Natural killer cell treated with Interleukin-12 subunit alpha and Interleukin-12 subunit beta and Interleukin-15 and Interleukin-18, amount 100 ng/mL, for 72 hours (primary cell): ENCODE results near the gene SDC4. TPM values are rescaled to one million over a fixed set of nuclear protein-coding genes. Genes with fewer than 3 reads are reported as not detected.

Experiments used
- ATAC-seq, 2 donors: fragments of 150-1000 bp; cut with Tn5 transposase in 1 of 2; sonication (Bioruptor Pico), chemical (Tn5 transposase) in 1 of 2; 2 replicates each; pipeline ENCODE4 v1.10.0; 2021
- DNase-seq: peaks from one replicate; pipeline ENCODE4 v3.0.0; 2022; ENCODE audit warnings: low spot score
- H3K27ac Mint-ChIP-seq, 2 donors: 1 replicate in 1 of 2; 2 replicates in 1 of 2; pipeline ENCODE4 v1.8.0; 2022; ENCODE audit warnings: mixed read lengths in 2 of 2, mild to moderate bottlenecking in 1 of 2, moderate library complexity in 1 of 2
- H3K27me3 Mint-ChIP-seq, 2 donors: 1 replicate in 1 of 2; 2 replicates in 1 of 2; pipeline ENCODE4 v1.8.0; 2022; ENCODE audit warnings: mixed read lengths in 2 of 2
- H3K36me3 Mint-ChIP-seq: one replicate; pipeline ENCODE4 v1.8.0; 2022; ENCODE audit warnings: mixed read lengths
- H3K4me1 Mint-ChIP-seq, 2 donors: 1 replicate in 1 of 2; 2 replicates in 1 of 2; pipeline ENCODE4 v1.8.0; 2022; ENCODE audit warnings: low read depth in 2 of 2, mixed read lengths in 2 of 2, mild to moderate bottlenecking in 1 of 2
- H3K4me3 Mint-ChIP-seq: one replicate; pipeline ENCODE4 v1.8.0; 2022; ENCODE audit warnings: mixed read lengths
- H3K9me3 Mint-ChIP-seq: 2 replicates; pipeline ENCODE4 v1.8.0; 2022; ENCODE audit warnings: mixed read lengths
- total RNA-seq, 2 donors: library from RNA; stranded (reverse); gene quantifications; one replicate each; pipeline ENCODE4 v1.2.3, GENCODE V29; 2022

SDC4 gene
- total RNA-seq, 2 donors from 2014 or later = 23.3 to 43.5 TPM

GRCh38 chr20:45336530-45337366, 11.5 kb downstream of the SDC4 start:
- Mint-ChIP-seq H3K9me3 (no peaks in the 10 kb centered on the region), H3K27ac (peak overlapping the region in 1 of 2 donors; percentile 67), H3K4me3 (no peak overlapping the region), H3K36me3 (no peaks in the 10 kb centered on the region), H3K4me1 (no peaks in the 10 kb centered on the region), H3K27me3 (no peaks in the 10 kb centered on the region)
- peak in 1 of 2 donors; percentile 26 for ATAC-seq
- DNase-seq = no peak

- no peak for DNase-seq
- ATAC-seq = no peak
- no peaks in the 10 kb centered on the region for H3K4me1 Mint-ChIP-seq
- H3K36me3 Mint-ChIP-seq = no peaks in the 10 kb centered on the region
- H3K27ac Mint-ChIP-seq = no peak overlapping the region
- H3K27me3 Mint-ChIP-seq = no peaks in the 10 kb centered on the region
- no peaks in the 10 kb centered on the region for H3K9me3 Mint-ChIP-seq
- H3K4me3 Mint-ChIP-seq = no peak overlapping the region
Observed at GRCh38 chr20:45330476-45330875, 17.7 kb downstream of the SDC4 start.

GRCh38 chr20:45329497-45330319, 18.5 kb downstream of the SDC4 start:
- no peak overlapping the region for H3K4me3 Mint-ChIP-seq
- H3K9me3 Mint-ChIP-seq = no peaks in the 10 kb centered on the region
- H3K27me3 Mint-ChIP-seq = no peaks in the 10 kb centered on the region
- ATAC-seq = no peak
- no peaks in the 10 kb centered on the region for H3K4me1 Mint-ChIP-seq
- H3K27ac Mint-ChIP-seq = no peak overlapping the region
- no peak for DNase-seq
- no peaks in the 10 kb centered on the region for H3K36me3 Mint-ChIP-seq

- no peak overlapping the region for H3K27ac Mint-ChIP-seq
- no peaks in the 10 kb centered on the region for H3K27me3 Mint-ChIP-seq
- H3K4me3 Mint-ChIP-seq = no peak overlapping the region
- no peaks in the 10 kb centered on the region for H3K4me1 Mint-ChIP-seq
- DNase-seq (no peak), ATAC-seq (no peak)
- H3K9me3 Mint-ChIP-seq = no peaks in the 10 kb centered on the region
- no peaks in the 10 kb centered on the region for H3K36me3 Mint-ChIP-seq
Observed at GRCh38 chr20:45328451-45328850, 19.8 kb downstream of the SDC4 start.

- Mint-ChIP-seq H3K27ac (no peak overlapping the region), H3K27me3 (no peaks in the 10 kb centered on the region), H3K36me3 (no peaks in the 10 kb centered on the region), H3K9me3 (no peaks in the 10 kb centered on the region), H3K4me3 (no peak overlapping the region), H3K4me1 (peaks cover 6 to 7% of the 10 kb centered on the region in 2 donors)
- ATAC-seq (no peak), DNase-seq (no peak)
Observed at GRCh38 chr20:45325371-45325770, 22.9 kb downstream of the SDC4 start.

- Mint-ChIP-seq H3K36me3 (no peaks in the 10 kb centered on the region), H3K9me3 (no peaks in the 10 kb centered on the region), H3K4me3 (no peak overlapping the region), H3K27ac (no peak overlapping the region), H3K4me1 (peaks cover 15 to 17% of the 10 kb centered on the region in 2 donors), H3K27me3 (peaks cover 0 to 4% of the 10 kb centered on the region in 2 donors)
- DNase-seq = no peak
- ATAC-seq = no peak
Observed at GRCh38 chr20:45323731-45324130, 24.5 kb downstream of the SDC4 start.

GRCh38 chr20:45322952-45323383, 25.3 kb downstream of the SDC4 start:
- no peaks in the 10 kb centered on the region for H3K9me3 Mint-ChIP-seq
- ATAC-seq = no peak
- no peak overlapping the region for H3K27ac Mint-ChIP-seq
- H3K36me3 Mint-ChIP-seq = no peaks in the 10 kb centered on the region
- H3K4me1 Mint-ChIP-seq = peaks cover 15 to 22% of the 10 kb centered on the region in 2 donors
- no peak for DNase-seq
- H3K4me3 Mint-ChIP-seq = no peak overlapping the region
- H3K27me3 Mint-ChIP-seq = peaks cover 0 to 4% of the 10 kb centered on the region in 2 donors

- Mint-ChIP-seq H3K27ac (peak overlapping the region; percentile 37 to 50), H3K4me1 (peaks cover 22% of the 10 kb centered on the region in 2 donors), H3K36me3 (no peaks in the 10 kb centered on the region), H3K9me3 (no peaks in the 10 kb centered on the region), H3K4me3 (peak overlapping the region; percentile 17), H3K27me3 (peaks cover 8 to 12% of the 10 kb centered on the region in 2 donors)
- DNase-seq (no peak), ATAC-seq (peak; percentile 58 to 69)
Observed at GRCh38 chr20:45320948-45321595, 27.2 kb downstream of the SDC4 start.

- Mint-ChIP-seq H3K4me1 (peaks cover 22 to 28% of the 10 kb centered on the region in 2 donors), H3K27ac (peak overlapping the region; percentile 80 to 87), H3K27me3 (peaks cover 22 to 30% of the 10 kb centered on the region in 2 donors), H3K9me3 (no peaks in the 10 kb centered on the region), H3K4me3 (peak overlapping the region; percentile 42), H3K36me3 (no peaks in the 10 kb centered on the region)
- ATAC-seq = no peak
- no peak for DNase-seq
Observed at GRCh38 chr20:45318948-45319347, 29.3 kb downstream of the SDC4 start.

GRCh38 chr20:45318386-45318939, 29.8 kb downstream of the SDC4 start:
- Mint-ChIP-seq H3K27ac (peak overlapping the region; percentile 80 to 87), H3K4me1 (peaks cover 24 to 28% of the 10 kb centered on the region in 2 donors), H3K9me3 (no peaks in the 10 kb centered on the region), H3K36me3 (no peaks in the 10 kb centered on the region), H3K27me3 (peaks cover 27 to 31% of the 10 kb centered on the region in 2 donors), H3K4me3 (peak overlapping the region; percentile 42)
- ATAC-seq = no peak
- no peak for DNase-seq

- H3K27ac Mint-ChIP-seq = peak overlapping the region; percentile 80 to 87
- no peak for ATAC-seq
- H3K4me1 Mint-ChIP-seq = peaks cover 24 to 28% of the 10 kb centered on the region in 2 donors
- no peaks in the 10 kb centered on the region for H3K9me3 Mint-ChIP-seq
- DNase-seq = no peak
- no peak overlapping the region for H3K4me3 Mint-ChIP-seq
- no peaks in the 10 kb centered on the region for H3K36me3 Mint-ChIP-seq
- peaks cover 29 to 31% of the 10 kb centered on the region in 2 donors for H3K27me3 Mint-ChIP-seq
Observed at GRCh38 chr20:45317826-45318225, 30.4 kb downstream of the SDC4 start.

- H3K9me3 Mint-ChIP-seq = no peaks in the 10 kb centered on the region
- peaks cover 25 to 27% of the 10 kb centered on the region in 2 donors for H3K4me1 Mint-ChIP-seq
- ATAC-seq (no peak), DNase-seq (no peak)
- H3K4me3 Mint-ChIP-seq = no peak overlapping the region
- H3K36me3 Mint-ChIP-seq = no peaks in the 10 kb centered on the region
- H3K27me3 Mint-ChIP-seq = peaks cover 32 to 33% of the 10 kb centered on the region in 2 donors
- no peak overlapping the region for H3K27ac Mint-ChIP-seq
Observed at GRCh38 chr20:45316150-45317080, 31.8 kb downstream of the SDC4 start.
